ENCODE results near the gene DNASE1L2. TPM values are rescaled to one million over a fixed set of nuclear protein-coding genes. Genes with fewer than 3 reads are reported as not detected.

Gene DNASE1L2
- total RNA-seq, 1 donor from 2014 or later: 1.0 TPM

DNA sequence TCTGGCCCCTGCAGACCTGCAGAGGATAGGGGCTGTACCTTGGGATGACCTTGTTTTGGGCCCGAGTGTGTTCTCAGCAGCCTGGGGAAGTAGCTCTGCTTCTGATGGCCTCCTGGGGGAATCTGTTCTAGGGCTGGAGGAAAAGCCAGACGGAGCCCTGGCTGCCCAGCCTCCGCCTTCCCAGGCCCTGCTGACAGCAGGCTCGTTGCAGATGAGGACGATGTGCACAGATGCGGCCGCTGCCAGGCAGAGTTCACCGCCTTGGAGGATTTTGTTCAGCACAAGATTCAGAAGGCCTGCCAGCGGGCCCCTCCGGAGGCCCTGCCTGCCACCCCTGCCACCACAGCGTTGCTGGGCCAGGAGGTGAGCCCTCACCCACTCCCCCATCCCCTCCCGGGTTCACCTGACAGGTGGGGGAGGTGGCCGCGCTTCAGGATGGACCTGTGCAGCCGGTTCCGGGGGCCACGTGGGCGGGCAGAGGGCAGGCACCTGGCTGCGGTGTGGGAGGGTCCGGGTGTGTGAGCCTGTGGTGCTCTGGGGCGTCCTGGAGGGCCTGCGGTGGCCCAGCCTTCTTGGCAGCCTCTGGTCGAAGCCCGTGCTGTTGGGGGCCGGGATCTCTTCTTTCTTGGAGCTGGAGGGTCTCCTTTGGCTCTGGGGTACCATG is 8.0 kb upstream of the DNASE1L2 start:
- Mint-ChIP-seq H3K27ac (ENCODE audit: unreplicated experiment) (no peak overlapping the region), H3K36me3 (ENCODE audit: low read depth, unreplicated experiment) (no peaks in the 10 kb centered on the region), H3K27me3 (ENCODE audit: unreplicated experiment) (peaks cover 6% of the 10 kb centered on the region), H3K4me3 (ENCODE audit: unreplicated experiment) (no peak overlapping the region), H3K9me3 (ENCODE audit: unreplicated experiment) (no peaks in the 10 kb centered on the region), H3K4me1 (ENCODE audit: unreplicated experiment) (no peaks in the 10 kb centered on the region)
- no peak for DNase-seq (ENCODE audit: low spot score)
- TF ChIP-seq, protein P1, sequence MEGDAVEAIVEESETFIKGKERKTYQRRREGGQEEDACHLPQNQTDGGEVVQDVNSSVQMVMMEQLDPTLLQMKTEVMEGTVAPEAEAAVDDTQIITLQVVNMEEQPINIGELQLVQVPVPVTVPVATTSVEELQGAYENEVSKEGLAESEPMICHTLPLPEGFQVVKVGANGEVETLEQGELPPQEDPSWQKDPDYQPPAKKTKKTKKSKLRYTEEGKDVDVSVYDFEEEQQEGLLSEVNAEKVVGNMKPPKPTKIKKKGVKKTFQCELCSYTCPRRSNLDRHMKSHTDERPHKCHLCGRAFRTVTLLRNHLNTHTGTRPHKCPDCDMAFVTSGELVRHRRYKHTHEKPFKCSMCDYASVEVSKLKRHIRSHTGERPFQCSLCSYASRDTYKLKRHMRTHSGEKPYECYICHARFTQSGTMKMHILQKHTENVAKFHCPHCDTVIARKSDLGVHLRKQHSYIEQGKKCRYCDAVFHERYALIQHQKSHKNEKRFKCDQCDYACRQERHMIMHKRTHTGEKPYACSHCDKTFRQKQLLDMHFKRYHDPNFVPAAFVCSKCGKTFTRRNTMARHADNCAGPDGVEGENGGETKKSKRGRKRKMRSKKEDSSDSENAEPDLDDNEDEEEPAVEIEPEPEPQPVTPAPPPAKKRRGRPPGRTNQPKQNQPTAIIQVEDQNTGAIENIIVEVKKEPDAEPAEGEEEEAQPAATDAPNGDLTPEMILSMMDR (IDR thresholded peaks at IDR 0.05; ENCODE audit: unreplicated experiment): no peak

DNA sequence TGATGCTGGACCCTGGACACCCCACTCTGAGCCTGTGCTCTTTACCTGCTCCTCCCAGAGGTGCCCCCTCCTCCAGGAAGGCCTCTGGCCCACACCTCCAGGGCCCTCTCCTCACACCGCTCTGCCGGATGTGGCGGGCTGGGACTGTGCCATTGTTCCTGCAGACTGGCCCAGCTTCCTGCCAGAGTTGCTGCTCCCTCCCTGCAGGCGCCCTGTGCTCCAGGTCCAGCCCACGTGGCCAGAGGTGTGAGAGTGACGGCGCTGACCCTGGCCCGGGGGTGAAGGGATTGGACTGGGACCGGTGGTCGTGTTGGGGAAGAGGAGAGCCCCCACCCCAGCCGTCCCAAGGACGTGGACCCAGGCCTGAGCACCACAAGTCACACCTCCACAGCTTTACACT is 7.2 kb upstream of the DNASE1L2 start:
- Mint-ChIP-seq H3K27ac (ENCODE audit: unreplicated experiment) (no peak overlapping the region), H3K9me3 (ENCODE audit: unreplicated experiment) (no peaks in the 10 kb centered on the region), H3K4me1 (ENCODE audit: unreplicated experiment) (no peaks in the 10 kb centered on the region), H3K4me3 (ENCODE audit: unreplicated experiment) (no peak overlapping the region), H3K36me3 (ENCODE audit: low read depth, unreplicated experiment) (no peaks in the 10 kb centered on the region), H3K27me3 (ENCODE audit: unreplicated experiment) (peaks cover 6% of the 10 kb centered on the region)
- TF ChIP-seq, protein P1 (IDR thresholded peaks at IDR 0.05; ENCODE audit: unreplicated experiment): no peak
- DNase-seq (ENCODE audit: low spot score): no peak

DNA sequence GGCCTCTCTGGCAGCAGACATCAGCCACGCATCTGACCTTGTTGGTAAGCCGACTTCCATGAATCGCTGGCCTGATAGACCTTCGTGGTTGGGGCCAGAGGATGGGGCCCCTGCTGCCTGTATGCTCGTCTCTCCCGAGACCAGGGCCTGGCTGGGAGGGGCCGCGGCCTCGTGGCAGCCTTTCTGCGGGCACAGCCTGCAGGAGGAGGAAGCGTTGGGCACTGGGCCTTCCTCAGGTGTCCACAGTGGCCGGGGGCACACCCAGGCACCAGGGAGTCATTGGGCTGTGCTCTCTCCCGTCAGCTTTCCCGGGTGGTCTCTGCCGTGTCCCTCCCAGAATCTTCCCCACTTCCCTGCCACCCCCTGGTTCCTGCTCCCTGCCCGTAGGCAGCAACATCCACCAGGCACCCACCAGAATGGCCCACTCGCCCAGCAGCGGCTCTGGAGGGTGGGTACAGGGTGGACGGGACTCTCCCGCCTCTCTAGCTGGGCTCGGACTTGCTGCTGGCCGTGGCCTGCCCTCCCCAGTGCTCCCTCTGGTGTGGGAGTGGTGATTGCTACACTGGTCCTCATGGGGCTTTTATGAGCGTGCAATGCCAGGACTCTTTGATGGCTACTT is 6.5 kb upstream of the DNASE1L2 start:
- no peak for DNase-seq (ENCODE audit: low spot score)
- H3K27me3 Mint-ChIP-seq (ENCODE audit: unreplicated experiment): peaks cover 6% of the 10 kb centered on the region
- no peak overlapping the region for H3K4me3 Mint-ChIP-seq (ENCODE audit: unreplicated experiment)
- no peaks in the 10 kb centered on the region for H3K36me3 Mint-ChIP-seq (ENCODE audit: low read depth, unreplicated experiment)
- no peak overlapping the region for H3K27ac Mint-ChIP-seq (ENCODE audit: unreplicated experiment)
- H3K4me1 Mint-ChIP-seq (ENCODE audit: unreplicated experiment): no peaks in the 10 kb centered on the region
- TF ChIP-seq, protein P1 (IDR thresholded peaks at IDR 0.05; ENCODE audit: unreplicated experiment): no peak
- no peaks in the 10 kb centered on the region for H3K9me3 Mint-ChIP-seq (ENCODE audit: unreplicated experiment)

DNA sequence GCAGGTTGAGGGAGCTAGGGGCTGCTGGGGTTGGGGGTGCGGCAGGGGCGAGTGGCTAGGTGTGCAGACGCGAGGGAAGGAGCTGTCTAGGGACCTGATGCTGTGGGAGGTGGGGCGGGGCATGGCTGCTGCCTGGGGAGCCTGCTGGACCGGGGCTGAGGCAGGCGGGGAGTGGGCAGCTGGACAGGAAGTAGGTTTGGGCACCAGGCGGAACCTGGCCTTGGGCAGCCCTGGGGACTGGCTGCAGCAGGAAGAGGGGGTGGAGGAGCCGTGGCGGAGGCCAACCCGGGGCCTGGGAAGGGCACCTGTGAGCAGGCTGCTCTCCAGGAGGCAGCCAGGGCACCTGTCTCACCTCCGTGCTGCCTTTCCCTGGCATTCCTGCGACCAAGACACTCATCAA is 5.9 kb upstream of the DNASE1L2 start:
- TF ChIP-seq, protein P1 (IDR thresholded peaks at IDR 0.05; ENCODE audit: unreplicated experiment): no peak
- H3K36me3 Mint-ChIP-seq (ENCODE audit: low read depth, unreplicated experiment): no peaks in the 10 kb centered on the region
- H3K27me3 Mint-ChIP-seq (ENCODE audit: unreplicated experiment): peaks cover 3% of the 10 kb centered on the region
- H3K4me3 Mint-ChIP-seq (ENCODE audit: unreplicated experiment): no peak overlapping the region
- no peaks in the 10 kb centered on the region for H3K9me3 Mint-ChIP-seq (ENCODE audit: unreplicated experiment)
- DNase-seq (ENCODE audit: low spot score): no peak
- no peaks in the 10 kb centered on the region for H3K4me1 Mint-ChIP-seq (ENCODE audit: unreplicated experiment)
- H3K27ac Mint-ChIP-seq (ENCODE audit: unreplicated experiment): no peak overlapping the region

Measured in endothelial cell (in vitro differentiated cells).